GM19328 (cell line): ENCODE data around the gene PDHX.
A peak's percentile ranks its signal among the peaks of the same experiment; 100 is the strongest.
"Not testable (repeated sequence)": the region's sequence is repeated elsewhere in the genome, so short reads cannot be mapped to it uniquely, and the experiment has no call there.

Source experiments
- ATAC-seq: cut with Tn5 transposase; IDR thresholded peaks from one replicate; pipeline ENCODE4 v1.9.1; 2021; ENCODE audit warnings: mild to moderate bottlenecking, moderate library complexity; ENCODE audit not compliant: unreplicated experiment

The PDHX gene

DNA sequence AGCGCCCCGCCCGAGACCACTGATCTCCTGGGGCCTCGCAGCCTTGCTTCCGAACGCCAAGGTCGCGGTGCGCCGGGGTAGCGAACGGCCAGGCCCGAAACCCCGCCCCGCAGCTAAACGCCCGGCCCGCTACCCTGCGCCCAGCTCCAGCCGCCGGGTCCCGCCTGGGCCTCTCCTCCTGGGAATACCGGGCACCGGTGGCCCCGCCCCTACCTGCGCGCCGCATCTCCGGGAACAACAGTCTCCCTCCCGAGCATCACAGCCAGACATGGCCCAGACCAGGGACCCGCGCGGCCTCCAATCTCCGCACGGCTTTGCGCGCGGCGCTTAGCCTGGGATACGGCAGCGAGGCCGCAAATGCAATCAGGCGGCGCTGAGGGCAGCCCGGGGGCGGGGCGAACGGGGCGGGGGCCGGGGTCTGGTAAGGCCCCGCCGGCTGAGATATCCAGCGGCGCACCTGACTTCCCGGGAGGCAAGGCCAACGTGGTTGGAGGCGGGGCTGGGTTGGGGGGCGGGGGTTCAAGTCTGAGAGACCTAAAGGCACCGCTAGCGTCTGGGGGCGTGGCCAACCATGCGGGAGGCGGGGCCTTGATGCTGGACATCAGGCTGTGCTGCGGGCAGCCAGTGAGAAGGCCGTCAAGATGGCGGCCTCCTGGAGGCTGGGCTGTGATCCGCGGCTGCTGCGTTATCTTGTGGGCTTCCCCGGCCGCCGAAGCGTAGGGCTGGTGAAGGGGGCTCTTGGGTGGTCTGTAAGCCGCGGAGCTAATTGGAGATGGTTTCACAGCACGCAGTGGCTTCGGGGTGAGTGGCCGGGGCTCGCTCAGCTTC lies at the start of gene PDHX, which contains the start of gene APIP:
Gene PDHX, plus strand, starts transcription at position 604 of the 828 bp plus-strand sequence. Its CDS starts 38 bp downstream, at position 642.
Gene APIP, minus strand, starts transcription at position 365 of the 828 bp plus-strand sequence. Its CDS starts 95 bp downstream, at position 270.
- ATAC-seq = peak; percentile 90

DNA sequence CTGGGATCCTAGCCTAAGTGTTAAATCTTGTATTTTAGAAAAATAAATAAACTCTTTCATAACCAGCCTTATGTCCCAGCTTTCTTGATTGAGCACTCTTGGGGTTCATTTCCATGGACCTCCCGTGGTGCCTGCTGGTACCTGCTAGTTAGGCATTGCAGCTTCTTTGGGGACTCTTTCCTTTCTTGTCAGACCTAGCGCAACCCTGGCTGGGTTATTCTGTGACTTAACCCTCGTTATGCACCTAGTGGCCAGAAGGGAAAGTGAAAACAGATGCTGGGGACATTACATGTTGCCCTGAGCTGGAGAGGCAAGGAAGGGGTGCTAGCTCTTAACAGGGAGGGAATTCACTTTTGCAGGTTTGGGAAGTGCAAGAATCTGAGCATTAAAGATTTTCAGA lies 47.0 kb upstream of the PDHX start:
- ATAC-seq = no peak

DNA sequence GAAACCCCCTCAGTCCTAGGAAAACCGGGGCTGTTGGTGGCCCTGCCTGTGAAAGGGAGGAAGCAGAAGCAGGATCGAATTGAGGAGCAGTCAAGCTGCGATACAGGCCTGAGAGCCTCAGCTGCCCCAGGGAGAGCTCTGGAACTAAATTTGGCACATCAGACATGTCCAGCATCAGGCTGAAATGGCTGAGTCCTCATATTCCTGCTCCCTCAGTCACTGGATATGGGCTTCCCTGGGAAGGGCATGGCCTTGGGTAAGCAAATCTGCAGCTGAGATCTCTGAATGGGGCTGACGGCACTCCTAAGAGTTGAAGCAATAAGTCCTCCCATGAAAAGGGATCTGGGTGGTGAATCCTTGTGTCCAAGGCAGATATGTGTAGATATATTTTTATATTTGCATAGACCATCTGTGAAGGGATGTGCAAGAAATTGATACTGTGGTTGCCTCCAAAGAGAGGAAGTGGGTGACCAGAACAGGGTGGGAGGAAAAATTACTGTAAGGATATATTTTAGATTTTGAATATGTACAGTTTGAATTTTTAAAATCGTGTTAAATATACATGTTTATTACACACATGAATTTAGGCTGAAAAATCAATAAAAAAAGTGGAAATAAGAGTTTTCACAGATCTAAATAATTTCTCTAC lies 45.7 kb upstream of the PDHX start:
- ATAC-seq = no peak

DNA sequence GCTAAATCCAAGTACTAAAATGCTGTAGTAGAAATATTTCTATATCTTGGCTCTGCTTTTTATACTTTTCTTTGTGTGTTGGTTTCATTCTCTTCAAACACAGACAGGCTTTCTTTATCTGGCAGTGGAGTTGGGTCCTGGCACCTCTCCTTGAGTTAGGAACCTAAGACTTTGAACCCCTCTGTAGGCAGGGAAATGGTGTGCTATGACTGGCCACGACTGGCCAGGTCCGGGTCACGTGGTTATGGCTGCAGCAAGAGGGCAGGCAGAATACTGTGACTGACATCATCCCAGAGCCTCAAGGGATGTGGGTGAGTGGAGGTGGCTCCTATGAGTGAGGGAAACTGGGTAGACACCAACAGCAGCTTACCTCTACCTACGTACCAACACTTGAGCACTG lies 42.2 kb upstream of the PDHX start:
- ATAC-seq = no peak

DNA sequence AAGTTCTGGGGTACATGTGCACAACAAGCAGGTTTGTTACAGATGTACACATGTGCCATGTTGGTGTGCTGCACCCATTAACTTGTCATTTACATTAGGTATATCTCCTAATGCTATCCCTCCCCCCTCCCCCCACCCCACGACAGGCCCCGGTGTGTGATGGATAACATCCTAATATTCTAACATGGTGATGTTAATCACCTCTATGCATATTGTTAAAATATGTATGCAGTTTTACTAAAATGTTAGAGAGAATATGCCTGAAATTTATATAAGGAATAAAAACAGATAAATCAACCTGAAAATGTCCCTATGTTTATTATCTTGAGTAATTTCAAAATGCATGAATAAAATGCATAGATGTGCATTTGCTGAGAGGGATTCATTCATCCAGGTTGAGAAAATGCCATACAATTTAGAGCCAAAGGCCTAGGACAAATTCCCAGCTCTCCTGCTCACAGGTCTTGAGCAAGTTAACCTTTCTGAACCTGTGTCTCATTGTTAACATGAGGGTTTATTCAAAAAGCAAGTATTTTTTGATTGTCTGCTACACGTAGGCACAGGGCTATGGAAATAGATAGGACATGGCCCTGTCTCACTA lies 38.9 kb upstream of the PDHX start:
- no peak for ATAC-seq

DNA sequence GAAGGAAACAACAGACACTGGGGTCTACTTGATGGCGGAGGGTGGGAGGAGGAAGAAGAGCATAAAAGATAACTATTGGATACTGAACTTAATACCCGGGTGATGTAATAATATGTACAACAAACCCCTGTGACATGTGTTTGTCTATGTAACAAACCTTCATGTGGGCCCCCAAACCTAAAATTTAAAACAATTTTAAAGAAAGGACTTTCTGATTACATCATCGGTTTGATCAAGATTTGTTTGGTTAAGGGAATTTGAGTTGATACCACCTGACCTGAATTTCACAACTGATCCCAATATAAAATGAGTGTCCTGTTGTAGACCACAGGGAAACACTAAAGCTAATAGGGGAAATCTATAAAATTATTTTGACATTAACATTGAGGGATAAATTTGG lies 34.5 kb upstream of the PDHX start:
- ATAC-seq = no peak

DNA sequence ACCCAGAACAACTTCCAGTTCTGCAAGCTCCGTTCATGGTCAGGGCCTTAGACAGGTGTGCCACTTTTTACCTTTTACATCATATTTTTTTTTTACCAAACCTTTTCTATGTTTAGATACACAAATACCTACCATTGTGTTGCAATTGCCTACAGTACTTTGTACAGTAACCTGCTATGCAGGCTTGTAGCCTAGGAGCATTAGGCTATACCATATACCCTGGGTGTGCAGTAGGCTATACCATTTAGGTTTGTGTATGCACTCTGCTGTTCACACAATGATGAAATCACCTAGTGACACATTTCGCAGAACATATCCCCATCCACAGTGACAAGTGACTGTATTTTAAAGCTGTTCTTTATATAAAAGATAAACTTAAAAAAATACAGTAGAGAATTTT lies 29.8 kb upstream of the PDHX start:
- no peak for ATAC-seq

DNA sequence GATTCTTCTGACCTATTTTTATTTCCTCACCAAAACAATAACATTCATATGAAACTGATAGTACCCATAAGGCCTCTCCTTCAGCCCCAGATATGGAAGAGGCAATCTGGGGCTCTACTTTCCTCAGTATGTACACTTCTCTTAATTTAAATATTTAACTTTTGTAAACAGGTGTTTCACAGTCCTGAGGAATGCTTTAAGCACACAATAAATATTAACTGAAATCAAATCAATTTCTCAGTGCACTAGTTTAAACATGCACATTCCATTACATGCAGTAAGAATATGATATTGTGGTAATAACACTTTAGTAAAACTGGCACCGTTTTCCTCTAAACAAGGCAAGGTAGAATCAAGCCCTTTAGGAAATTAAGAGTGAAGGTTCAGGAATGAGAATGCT lies 29.2 kb upstream of the PDHX start:
- no peak for ATAC-seq

DNA sequence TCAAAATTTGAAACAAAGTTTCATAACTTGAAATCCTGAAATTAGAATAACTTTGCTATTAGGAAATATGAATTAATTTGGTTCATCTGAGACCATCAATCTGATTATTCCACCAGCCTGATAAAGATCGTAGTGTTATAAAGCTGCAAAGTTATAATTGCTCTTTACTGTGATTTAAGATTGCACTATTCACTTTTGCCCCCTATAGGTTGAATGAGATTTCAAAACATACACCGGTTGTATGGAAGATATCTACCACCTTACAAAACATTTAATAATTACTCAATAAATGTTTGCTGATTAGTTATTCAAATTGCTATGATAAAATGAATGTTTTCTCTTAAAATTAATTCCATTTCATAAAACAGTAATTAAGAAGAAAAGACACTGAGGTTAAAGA lies 26.3 kb upstream of the PDHX start:
- ATAC-seq = no peak

DNA sequence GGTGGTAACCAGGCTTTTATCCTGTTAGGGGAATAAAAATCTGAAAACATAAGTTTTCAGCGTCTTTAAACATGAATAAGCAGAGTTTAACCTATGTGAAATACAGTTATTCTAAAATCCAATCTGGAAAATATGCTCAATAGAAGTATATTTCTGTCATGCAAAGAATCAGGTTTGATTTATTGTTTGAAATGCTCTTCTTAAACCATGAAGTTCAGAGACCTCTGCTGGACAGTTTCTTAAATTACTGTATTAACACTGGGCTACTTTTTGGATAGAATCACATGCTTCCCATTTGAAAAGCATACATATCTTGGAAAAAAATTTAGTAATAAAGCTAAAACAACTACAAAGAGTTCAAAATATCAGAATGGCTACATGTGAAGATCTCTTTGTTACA lies 25.6 kb upstream of the PDHX start:
- no peak for ATAC-seq

DNA sequence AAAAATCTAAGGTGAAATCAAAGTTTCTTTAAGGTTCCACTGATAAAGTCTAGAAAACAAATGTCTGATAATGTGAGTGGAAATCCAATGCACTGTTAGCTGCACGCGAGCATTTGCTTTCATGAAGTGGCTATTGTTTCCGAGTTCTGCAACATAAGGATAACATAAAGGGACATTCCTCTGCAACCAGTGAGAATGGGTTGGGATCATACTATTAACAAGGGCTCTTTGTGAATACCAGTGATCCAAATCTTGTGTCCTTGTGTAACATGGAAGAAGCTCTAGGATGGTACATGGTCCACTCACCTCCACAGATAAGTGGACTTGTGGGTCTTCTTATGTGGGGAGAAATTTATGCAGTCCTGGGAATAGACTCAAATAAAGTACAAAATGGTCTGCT lies 24.8 kb upstream of the PDHX start:
- ATAC-seq = no peak

DNA sequence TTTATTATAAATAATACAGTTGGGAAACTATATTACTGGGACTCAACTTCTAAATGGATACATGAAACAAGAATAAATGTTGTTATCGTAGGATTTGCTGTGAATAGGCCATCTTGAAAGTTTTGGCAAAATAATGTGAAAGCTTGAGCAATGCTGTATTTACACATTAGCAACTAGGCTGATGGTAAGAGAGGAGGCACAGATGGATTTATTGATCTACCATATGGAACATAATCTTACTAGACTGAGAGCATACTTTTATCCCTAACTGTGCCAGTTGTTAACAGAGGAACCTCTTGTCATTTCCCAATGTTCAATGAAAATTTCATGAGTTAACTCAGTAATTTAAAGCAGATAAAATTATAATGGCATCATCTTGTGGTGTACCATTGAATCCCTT lies 23.0 kb upstream of the PDHX start:
- no peak for ATAC-seq

DNA sequence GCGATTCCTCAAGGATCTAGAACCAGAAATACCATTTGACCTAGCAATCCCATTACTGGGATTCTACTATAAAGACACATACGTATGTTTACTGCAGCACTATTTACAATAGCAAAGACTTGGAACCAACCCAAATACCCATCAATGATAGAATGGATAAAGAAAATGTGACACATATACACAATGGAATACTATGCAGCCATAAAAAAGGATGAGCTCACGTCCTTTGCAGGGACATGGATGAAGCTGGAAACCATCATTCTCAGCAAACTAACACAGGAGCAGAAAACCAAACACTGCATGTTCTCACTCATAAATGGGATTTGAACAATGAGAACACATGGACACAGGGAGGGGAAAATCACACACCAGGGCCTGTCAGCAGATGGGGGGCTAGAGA lies 20.2 kb upstream of the PDHX start:
- ATAC-seq = not testable (repeated sequence)

DNA sequence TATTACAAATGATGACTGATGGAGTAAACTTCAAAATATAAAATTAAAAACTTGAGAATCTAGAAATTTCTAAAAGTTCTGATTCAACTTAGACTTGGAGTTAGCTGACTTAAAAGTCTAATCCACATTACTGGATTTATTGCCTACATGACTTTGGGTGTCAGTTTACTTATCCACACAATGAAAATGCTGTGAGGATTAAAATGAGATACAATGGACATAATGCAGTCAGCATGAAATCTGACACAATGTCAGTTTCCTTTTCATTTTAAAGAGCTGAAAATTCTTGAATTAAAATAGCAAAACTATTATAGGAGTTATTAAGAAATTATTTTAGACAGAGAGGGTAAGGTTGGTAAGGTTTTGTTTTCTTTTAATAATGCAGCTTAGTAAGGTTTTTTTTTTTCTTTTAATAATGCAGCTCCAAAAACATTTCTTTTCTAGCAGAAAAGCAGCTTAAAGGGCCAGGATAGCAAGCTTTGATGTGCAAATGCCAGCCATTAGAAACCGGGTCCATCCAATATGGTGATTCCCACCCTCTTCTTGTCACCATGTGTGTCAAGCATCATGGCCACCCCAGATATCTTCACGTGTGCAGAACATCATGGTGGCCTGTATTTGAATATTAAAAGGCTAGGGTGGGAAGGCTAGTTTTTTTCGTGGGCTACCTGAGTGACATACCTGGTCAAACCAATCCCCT lies 19.1 kb upstream of the PDHX start:
- no peak for ATAC-seq

DNA sequence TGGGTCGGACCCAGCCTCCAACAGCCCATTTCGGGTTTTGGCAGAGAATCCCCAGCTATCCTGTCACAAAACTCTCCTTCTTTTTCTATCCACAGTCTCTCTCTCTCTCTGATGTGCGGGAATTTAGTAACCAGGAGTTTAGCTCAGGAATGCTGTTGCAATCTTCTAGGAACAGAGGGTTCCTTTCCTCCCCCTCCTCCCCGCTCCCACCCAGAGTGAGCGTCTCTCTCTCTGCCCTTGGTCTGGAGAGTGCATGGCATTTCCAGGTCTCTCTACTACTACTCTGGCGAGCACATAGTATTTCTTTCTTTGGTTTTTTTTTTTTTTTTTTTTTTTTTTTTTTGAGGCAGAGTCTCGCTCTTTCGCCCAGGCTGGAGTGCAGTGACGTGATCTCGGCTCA lies 17.9 kb upstream of the PDHX start:
- no peak for ATAC-seq

DNA sequence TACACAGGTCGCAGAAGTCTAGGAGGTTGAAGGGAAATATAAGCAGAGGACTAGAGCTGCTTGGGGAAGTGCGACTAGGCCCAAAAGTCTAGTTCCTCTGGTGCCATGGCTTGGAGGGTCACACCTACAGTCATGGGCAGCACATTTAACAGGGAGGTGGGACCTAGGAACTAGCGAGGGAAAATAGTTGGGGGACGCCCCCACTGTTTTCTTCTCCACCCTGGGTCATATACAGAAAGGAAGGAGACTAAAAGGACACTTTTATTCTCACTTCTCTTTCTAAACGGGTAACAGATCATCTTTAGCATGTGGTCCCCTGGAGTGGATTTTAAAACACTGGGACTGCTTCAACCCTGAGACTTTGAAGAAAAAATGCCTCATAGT lies 16.8 kb upstream of the PDHX start:
- no peak for ATAC-seq

DNA sequence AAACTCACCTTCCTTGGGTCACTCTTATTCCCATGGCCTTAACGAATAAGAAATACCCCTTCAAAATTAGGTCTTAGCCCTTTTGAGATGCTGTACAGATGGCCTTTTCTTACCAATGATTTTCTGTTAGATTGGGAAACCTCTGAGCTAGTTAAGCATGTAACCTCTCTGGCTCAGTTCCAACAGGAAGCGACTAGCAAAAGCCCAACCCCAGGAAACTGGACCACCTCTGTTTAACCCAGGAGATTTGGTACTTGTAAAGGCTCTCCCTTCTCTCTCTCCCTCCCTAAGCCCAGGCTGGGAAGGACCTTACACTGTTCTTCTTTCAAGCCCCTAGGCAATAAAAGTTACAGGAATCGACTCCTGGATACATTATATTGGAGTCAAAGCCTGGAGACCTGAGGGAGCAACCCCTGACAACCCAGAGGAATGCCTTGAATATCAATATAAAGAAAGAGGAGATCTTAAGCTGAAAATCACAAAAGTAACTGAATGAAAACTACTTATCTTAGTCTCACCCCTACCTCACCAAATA lies 11.9 kb upstream of the PDHX start:
- no peak for ATAC-seq

DNA sequence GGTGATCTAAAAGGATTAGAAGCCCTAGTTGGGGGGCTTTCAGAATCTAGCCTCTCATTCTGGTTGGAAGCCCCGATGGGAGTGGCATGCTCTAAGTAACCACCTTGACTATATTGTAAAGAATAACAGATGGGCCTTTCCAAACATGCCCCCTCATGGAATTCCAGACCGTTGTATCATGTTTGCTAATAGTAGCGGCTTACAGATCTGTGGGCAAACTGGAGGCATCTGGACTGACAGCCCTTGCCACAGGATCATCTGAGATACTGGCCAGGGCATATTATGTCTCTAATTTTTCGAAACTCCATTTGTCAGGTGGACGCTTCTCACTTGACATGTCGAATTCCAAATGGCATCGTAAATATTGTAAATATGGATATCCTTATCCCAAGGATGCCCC lies 10.8 kb upstream of the PDHX start:
- ATAC-seq = no peak

DNA sequence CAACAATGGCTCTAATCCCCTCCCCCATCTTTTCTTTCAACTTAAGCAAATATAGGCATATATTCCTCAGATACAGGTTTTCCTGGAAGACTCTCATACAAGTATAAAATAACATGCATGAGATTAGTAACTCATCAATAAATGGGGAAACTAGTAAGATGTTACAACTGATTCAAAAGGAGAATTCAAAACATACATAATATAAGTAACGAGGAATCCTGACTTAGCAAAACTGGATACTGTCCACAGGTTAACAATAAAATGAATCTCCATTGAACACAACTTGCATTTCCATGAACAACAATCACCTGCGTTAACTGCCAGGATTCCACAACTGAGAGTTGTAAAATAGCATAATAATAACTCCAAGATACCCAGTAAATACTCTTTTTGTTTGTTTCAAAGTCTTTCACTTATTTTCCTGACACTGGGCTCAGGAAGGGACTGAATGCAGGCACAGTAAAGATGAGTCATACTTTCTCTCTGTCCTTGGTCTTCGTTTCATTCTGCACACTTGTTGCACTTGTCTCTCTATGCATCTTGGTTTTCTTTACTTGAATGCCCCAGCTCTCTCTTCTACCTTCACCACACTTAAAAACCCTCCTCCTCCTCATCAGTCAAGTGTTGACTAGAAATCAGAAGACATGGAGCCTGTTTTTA lies 8.4 kb upstream of the PDHX start:
- ATAC-seq = no peak

DNA sequence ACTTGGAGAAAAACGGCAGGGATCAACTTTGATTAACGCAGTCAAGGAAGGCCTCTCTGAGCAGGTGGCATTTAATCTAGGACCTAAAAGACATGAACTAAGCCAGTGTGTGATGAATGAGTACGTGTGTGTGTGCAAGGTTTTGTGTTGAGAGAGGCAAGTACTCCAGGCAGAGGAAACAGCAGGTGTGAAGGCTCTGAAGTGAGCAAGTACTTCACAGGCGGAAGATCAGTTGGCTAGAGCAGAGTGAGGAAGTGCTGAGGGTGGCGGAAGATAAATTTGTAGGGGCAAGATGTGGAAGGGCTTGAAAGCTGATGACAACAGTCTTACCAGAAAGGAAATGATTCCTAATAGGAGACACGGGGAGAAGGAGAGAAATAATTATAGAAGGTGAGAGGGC lies 7.0 kb upstream of the PDHX start:
- no peak for ATAC-seq

DNA sequence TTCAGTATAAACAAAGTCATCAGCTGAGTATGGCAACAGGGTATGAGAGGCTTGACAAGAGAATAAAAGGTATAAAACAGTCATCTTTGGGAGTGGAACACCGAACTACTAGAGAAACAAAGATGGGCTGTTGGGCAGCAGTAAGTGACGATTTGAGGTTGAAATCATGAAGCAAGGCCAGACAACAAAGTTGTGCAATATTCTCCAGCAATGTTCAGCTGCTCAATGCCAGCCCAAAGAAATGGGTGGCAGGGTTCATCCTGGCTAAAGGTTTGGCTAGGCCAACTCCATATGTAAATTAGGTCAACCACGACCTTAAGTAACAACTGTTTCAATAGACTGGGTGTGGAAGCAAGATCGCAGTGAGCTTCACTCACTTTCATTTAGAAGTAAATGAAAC lies 6.5 kb upstream of the PDHX start:
- no peak for ATAC-seq
